Neuronal stem cell (in vitro differentiated cells): Measurements from ENCODE around the gene NRSN2.

Source experiments
- DNase-seq: peaks from one replicate; pipeline ENCODE4 v3.0.0-alpha.2; 2013; ENCODE audit warnings: low spot score
- H2AFZ ChIP-seq: one replicate; pipeline ENCODE4 v1.6.1; 2013; ENCODE audit warnings: mild to moderate bottlenecking, low read length, inconsistent platforms
- H2AK5ac ChIP-seq: 2 replicates; pipeline ENCODE4 v1.6.1; 2013; ENCODE audit warnings: low read depth, mild to moderate bottlenecking, inconsistent platforms, low read length, moderate library complexity, mixed read lengths
- H2BK120ac ChIP-seq: 2 replicates; pipeline ENCODE4 v1.6.1; 2013; ENCODE audit warnings: low read depth, mild to moderate bottlenecking, inconsistent platforms, low read length, moderate library complexity, mixed read lengths
- H2BK12ac ChIP-seq: one replicate; pipeline ENCODE4 v1.6.1; 2013; ENCODE audit warnings: low read length, inconsistent platforms
- H2BK15ac ChIP-seq: 2 replicates; pipeline ENCODE4 v1.6.1; 2013; ENCODE audit warnings: mild to moderate bottlenecking, low read length, inconsistent platforms, mixed read lengths
- H2BK5ac ChIP-seq: one replicate; pipeline ENCODE4 v1.6.1; 2013; ENCODE audit warnings: inconsistent platforms, mild to moderate bottlenecking, low read length, moderate library complexity
- H3K14ac ChIP-seq: one replicate; pipeline ENCODE4 v1.6.1; 2013; ENCODE audit warnings: low read length, inconsistent platforms
- H3K18ac ChIP-seq: 2 replicates; pipeline ENCODE4 v1.6.1; 2013; ENCODE audit warnings: low read length, inconsistent platforms
- H3K23ac ChIP-seq: 2 replicates; pipeline ENCODE4 v1.6.1; 2013; ENCODE audit warnings: low read depth, mild to moderate bottlenecking, mixed read lengths, low read length, inconsistent platforms; ENCODE audit not compliant: poor library complexity
- H3K27ac ChIP-seq: replicated peaks from 3 replicates; pipeline ENCODE4 v1.5.1; 2013; ENCODE audit warnings: low read length, inconsistent platforms
- H3K27me3 ChIP-seq, 3 experiments: 2 replicates each; pipeline ENCODE4 v1.6.1; 2013; ENCODE audit warnings: low read length in 3 of 3, mild to moderate bottlenecking in 2 of 3, inconsistent platforms in 1 of 3, low read depth in 1 of 3, mixed read lengths in 1 of 3, moderate library complexity in 1 of 3; ENCODE audit not compliant: control insufficient read depth in 3 of 3, insufficient read depth in 3 of 3
- H3K36me3 ChIP-seq, 2 donors: replicated peaks in 1 of 2; 2 replicates each; pipeline ENCODE4 v1.6.1; 2013; ENCODE audit warnings: low read length in 2 of 2; ENCODE audit not compliant: control insufficient read depth in 2 of 2, insufficient read depth in 2 of 2
- H3K4ac ChIP-seq: 2 replicates; pipeline ENCODE4 v1.6.1; 2013; ENCODE audit warnings: inconsistent platforms, mild to moderate bottlenecking, low read length, moderate library complexity
- H3K4me1 ChIP-seq, 2 donors: 1 replicate in 1 of 2; 2 replicates in 1 of 2; pipeline ENCODE4 v1.6.1; 2013; ENCODE audit warnings: low read length in 2 of 2, low read depth in 1 of 2; ENCODE audit not compliant: control insufficient read depth in 2 of 2, insufficient read depth in 1 of 2
- H3K4me2 ChIP-seq: one replicate; pipeline ENCODE4 v1.6.1; 2013; ENCODE audit warnings: mild to moderate bottlenecking, low read length, inconsistent platforms; ENCODE audit not compliant: insufficient read depth, poor library complexity, severe bottlenecking
- H3K4me3 ChIP-seq, 2 donors: 2 replicates each; pipeline ENCODE4 v1.5.1; 2013; ENCODE audit warnings: low read length in 2 of 2, mild to moderate bottlenecking in 2 of 2, inconsistent platforms in 1 of 2, moderate library complexity in 1 of 2
- H3K79me1 ChIP-seq: one replicate; pipeline ENCODE4 v1.6.1; 2013; ENCODE audit warnings: low read depth, mild to moderate bottlenecking, inconsistent platforms, low read length, moderate library complexity
- H3K9ac ChIP-seq: one replicate; pipeline ENCODE4 v1.6.1; 2013; ENCODE audit warnings: mild to moderate bottlenecking, low read depth, low read length, inconsistent platforms; ENCODE audit not compliant: poor library complexity
- H3K9me3 ChIP-seq, 2 donors: replicated peaks in 1 of 2; 2 replicates each; pipeline versions ENCODE3 to v1.6.1; 2013; ENCODE audit warnings: low read length in 2 of 2, mild to moderate bottlenecking in 2 of 2, inconsistent platforms in 1 of 2, low read depth in 1 of 2, mixed read lengths in 1 of 2, moderate library complexity in 1 of 2; ENCODE audit not compliant: control insufficient read depth in 2 of 2, insufficient read depth in 1 of 2
- H4K8ac ChIP-seq: one replicate; pipeline ENCODE4 v1.6.1; 2013; ENCODE audit warnings: low read depth, mild to moderate bottlenecking, inconsistent platforms, low read length, moderate library complexity
- H4K91ac ChIP-seq: one replicate; pipeline ENCODE4 v1.6.1; 2013; ENCODE audit warnings: low read length, low read depth, mild to moderate bottlenecking, inconsistent platforms; ENCODE audit not compliant: poor library complexity
- WGBS, 2 donors: extraction: QIAGEN DNeasy Blood & Tissue Kit; methylation state at CpG; one replicate each; pipeline ENCODE4 v1.1.7; 2013; ENCODE audit warnings: missing lambda C conversion rate in 2 of 2, mixed read lengths in 1 of 2; ENCODE audit not compliant: insufficient read length in 2 of 2, insufficient replicate concordance in 1 of 2; ENCODE audit errors: extremely low coverage in 2 of 2; 5-methylcytosine and 5-hydroxymethylcytosine counted together

The NRSN2 gene

DNA sequence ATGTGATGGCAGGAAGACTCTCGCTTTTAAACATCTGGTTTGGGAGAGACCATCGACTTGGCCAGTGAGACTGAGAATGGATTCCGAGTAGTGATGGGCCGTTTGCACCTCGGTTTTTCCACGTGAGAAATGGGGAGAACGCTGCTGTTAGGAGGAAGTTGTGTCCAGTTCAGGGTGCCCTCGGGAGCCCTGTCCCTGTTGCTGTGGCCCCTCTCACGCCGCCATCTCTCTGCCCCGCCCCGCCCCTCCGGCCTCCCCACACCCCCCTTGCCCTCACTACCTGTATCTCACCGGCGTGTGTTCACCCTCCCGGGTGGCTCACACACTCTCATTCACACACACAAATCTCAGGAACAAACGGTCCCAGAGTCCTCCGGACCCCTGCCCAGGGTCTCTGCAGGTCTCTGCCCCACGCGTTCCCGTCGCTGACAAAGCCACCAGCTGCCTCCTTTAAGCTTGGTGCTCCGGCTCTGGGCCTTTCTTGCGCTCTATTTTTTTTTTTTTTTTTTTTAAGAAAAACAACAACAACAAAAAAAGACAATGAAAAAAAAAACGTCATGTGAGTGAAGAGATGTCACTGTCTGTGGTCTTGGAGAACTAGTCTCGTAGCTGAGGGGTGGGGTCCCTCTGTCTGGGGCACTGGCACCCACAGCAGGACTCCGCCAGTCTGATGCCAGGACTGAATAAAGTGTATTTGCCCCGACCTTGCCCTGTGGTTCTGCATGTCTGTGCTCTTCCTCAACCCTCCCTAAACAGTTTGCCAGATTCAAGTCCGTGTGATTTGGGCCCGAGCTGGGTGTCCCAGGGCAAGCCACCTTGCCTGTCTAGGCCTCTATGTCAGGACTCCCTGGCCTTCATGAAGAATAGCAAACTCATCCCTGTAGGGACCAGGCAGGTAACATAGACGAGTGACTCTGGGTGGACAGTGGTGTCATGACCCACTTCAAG lies 18.6 kb upstream of the NRSN2 start:
- H3K27ac ChIP-seq, result no peak overlapping the region

GRCh38 chr20:328975-329695 lies 17.8 kb upstream of the NRSN2 start:
- Histone ChIP-seq H3K9ac (peak overlapping the region; percentile 53), H3K4ac (no peak overlapping the region), H3K14ac (no peak overlapping the region), H2AFZ (no peak overlapping the region), H3K4me3 (peak overlapping the region; percentile 42 to 98), H4K91ac (no peak overlapping the region), H3K36me3 (peaks cover 20 to 38% of the 10 kb centered on the region in 2 donors), H3K4me1 (peaks cover 23 to 31% of the 10 kb centered on the region in 2 donors), H3K27me3 (no peaks in the 10 kb centered on the region), H2AK5ac (peak overlapping the region; percentile 22), H2BK12ac (no peak overlapping the region), H2BK5ac (peak overlapping the region; percentile 4), H2BK15ac (no peak overlapping the region), H3K23ac (peak overlapping the region; percentile 34), H3K4me2 (peak overlapping the region; percentile 19), H3K27ac (peak overlapping the region; percentile 24), H3K18ac (no peak overlapping the region), H4K8ac (no peak overlapping the region), H3K9me3 (no peaks in the 10 kb centered on the region), H3K79me1 (peaks cover 10% of the 10 kb centered on the region), H2BK120ac (no peak overlapping the region)
- no peak for DNase-seq
- no CpG with 5 or more reads among the region's 7 CpGs for WGBS, 2 donors

More for the DNA sequence above, 18.6 kb upstream of the NRSN2 start:
- Histone ChIP-seq H3K4me2 (peak overlapping the region; percentile 60), H3K23ac (peak overlapping the region; percentile 34), H3K36me3 (peaks cover 18 to 38% of the 10 kb centered on the region in 2 donors), H4K91ac (no peak overlapping the region), H2AFZ (no peak overlapping the region), H2AK5ac (no peak overlapping the region), H3K79me1 (peaks cover 10% of the 10 kb centered on the region), H3K18ac (no peak overlapping the region), H3K4me1 (peaks cover 25 to 36% of the 10 kb centered on the region in 2 donors), H3K27me3 (no peaks in the 10 kb centered on the region), H3K14ac (no peak overlapping the region), H2BK12ac (no peak overlapping the region), H2BK5ac (peak overlapping the region; percentile 4), H3K4me3 (peak overlapping the region; percentile 81 to 98), H2BK120ac (no peak overlapping the region), H3K9me3 (no peaks in the 10 kb centered on the region), H3K4ac (no peak overlapping the region), H3K9ac (peak overlapping the region; percentile 88), H4K8ac (no peak overlapping the region), H2BK15ac (no peak overlapping the region)
- DNase-seq, result no peak
- no CpG with 5 or more reads among the region's 31 CpGs for WGBS, 2 donors

- H3K9me3 ChIP-seq, result peaks cover 0 to 2% of the 10 kb centered on the region in 2 donors
- peak overlapping the region in 1 of 2 donors; percentile 36 for H3K4me3 ChIP-seq
- H2AK5ac ChIP-seq, result no peak overlapping the region
- H3K23ac ChIP-seq, result peak overlapping the region; percentile 12
- no peak overlapping the region for H4K8ac ChIP-seq
- no peak overlapping the region for H2AFZ ChIP-seq
- no peaks in the 10 kb centered on the region for H3K27me3 ChIP-seq
- no peak for DNase-seq
- H2BK15ac ChIP-seq, result no peak overlapping the region
- no peak overlapping the region for H3K18ac ChIP-seq
- no peak overlapping the region for H2BK12ac ChIP-seq
- H3K36me3 ChIP-seq, result peaks cover 22 to 38% of the 10 kb centered on the region in 2 donors
- H2BK120ac ChIP-seq, result no peak overlapping the region
- H3K4ac ChIP-seq, result no peak overlapping the region
- H4K91ac ChIP-seq, result no peak overlapping the region
- no peak overlapping the region for H3K14ac ChIP-seq
- H3K79me1 ChIP-seq, result peaks cover 10% of the 10 kb centered on the region
- H3K9ac ChIP-seq, result peak overlapping the region; percentile 25
- no peak overlapping the region for H3K4me2 ChIP-seq
- no CpG with 5 or more reads among the region's 4 CpGs for WGBS, 2 donors
- H3K4me1 ChIP-seq, result peaks cover 23 to 31% of the 10 kb centered on the region in 2 donors
- H2BK5ac ChIP-seq, result no peak overlapping the region
- peak overlapping the region; percentile 14 for H3K27ac ChIP-seq
Observed at GRCh38 chr20:329851-330232, 17.1 kb upstream of the NRSN2 start.
